Uterus (tissue), 2 donors: ENCODE data around the gene ADCY9.

Experiments
- POLR2A ChIP-seq, 2 donors: fragments of 450-650 bp; IDR thresholded peaks; one replicate each; pipeline ENCODE4 v1.6.1; 2016; ENCODE audit warnings: antibody characterized with exemption in 2 of 2, mild to moderate bottlenecking in 1 of 2, moderate library complexity in 1 of 2
- TF ChIP-seq, protein P1 (sequence below), 4 experiments: fragments of 200-600 bp in 2 of 4; fragments of 450-650 bp in 2 of 4; sonication (generic) in 2 of 4; IDR thresholded peaks; one replicate each; pipeline ENCODE4 v1.5.1; 2016 to 2019; ENCODE audit warnings: antibody characterized with exemption in 4 of 4, mild to moderate bottlenecking in 2 of 4, moderate library complexity in 1 of 4

- TF ChIP-seq, protein P1, sequence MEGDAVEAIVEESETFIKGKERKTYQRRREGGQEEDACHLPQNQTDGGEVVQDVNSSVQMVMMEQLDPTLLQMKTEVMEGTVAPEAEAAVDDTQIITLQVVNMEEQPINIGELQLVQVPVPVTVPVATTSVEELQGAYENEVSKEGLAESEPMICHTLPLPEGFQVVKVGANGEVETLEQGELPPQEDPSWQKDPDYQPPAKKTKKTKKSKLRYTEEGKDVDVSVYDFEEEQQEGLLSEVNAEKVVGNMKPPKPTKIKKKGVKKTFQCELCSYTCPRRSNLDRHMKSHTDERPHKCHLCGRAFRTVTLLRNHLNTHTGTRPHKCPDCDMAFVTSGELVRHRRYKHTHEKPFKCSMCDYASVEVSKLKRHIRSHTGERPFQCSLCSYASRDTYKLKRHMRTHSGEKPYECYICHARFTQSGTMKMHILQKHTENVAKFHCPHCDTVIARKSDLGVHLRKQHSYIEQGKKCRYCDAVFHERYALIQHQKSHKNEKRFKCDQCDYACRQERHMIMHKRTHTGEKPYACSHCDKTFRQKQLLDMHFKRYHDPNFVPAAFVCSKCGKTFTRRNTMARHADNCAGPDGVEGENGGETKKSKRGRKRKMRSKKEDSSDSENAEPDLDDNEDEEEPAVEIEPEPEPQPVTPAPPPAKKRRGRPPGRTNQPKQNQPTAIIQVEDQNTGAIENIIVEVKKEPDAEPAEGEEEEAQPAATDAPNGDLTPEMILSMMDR (IDR thresholded peaks at IDR 0.05), result no peak
- no peak for TF ChIP-seq POLR2A (IDR thresholded peaks at IDR 0.05)
Measured at GRCh38 chr16:3966681-3967080, 149.6 kb downstream of the ADCY9 start.
